Stimulated activated CD4-positive, alpha-beta T cell treated with anti-CD3 and anti-CD28 coated beads, Interleukin-2, amount 100 ng/mL, for 24 hours (primary cell): Measurements from ENCODE around the gene CAD.

Experiments used
- DNase-seq, 2 donors: peaks; one replicate each; pipeline ENCODE4 v3.0.0-alpha.2; 2020

CAD gene

DNA sequence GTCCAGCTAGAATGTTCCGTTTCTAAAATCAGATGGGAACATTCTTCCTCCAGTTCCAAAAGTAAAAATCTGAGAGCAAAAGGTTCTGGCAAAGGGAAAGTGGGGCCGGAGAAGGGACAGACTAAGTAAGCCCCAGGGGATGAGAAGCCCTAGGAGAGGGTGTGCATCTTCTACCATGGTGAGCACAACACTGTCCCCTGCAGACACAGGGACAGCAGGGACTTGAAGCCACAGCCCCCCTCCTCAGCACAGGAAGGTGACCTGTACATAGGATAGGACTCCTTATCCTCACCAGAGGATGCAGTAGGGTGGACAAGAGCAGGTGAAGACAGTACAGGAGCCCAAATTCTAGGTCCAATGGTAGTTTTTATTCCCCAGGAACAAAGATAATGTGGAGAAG, 17.9 kb upstream of the CAD start:
- no peak for DNase-seq

GRCh38 chr2:27201675-27202074, 15.5 kb upstream of the CAD start:
- no peak for DNase-seq

GRCh38 chr2:27202854-27203253, 14.3 kb upstream of the CAD start:
- DNase-seq: no peak

- DNase-seq: no peak
These were observed 13.4 kb upstream of the CAD start for GRCh38 chr2:27203741-27204140.

DNA sequence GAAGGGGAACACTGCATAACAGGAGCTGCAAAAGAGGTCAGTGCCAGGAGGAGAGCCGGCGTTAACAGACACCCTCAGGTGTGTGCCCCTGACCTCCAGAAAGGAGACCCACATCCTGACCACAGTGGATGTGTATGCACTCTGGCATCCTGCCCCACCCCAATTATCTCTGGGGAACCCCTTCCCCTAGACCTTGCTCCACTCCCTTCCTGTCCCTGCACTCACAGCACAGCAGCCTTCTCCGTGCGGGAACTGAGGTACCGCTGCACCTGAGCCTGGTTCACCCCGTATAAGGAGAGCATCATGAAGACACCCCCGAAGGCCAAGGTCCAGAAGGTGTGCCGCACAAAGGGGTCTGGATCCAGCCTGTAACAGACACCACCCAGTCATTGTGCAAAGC, 12.6 kb upstream of the CAD start:
- DNase-seq: no peak

GRCh38 chr2:27205206-27205605, 12.0 kb upstream of the CAD start:
- no peak for DNase-seq

DNA sequence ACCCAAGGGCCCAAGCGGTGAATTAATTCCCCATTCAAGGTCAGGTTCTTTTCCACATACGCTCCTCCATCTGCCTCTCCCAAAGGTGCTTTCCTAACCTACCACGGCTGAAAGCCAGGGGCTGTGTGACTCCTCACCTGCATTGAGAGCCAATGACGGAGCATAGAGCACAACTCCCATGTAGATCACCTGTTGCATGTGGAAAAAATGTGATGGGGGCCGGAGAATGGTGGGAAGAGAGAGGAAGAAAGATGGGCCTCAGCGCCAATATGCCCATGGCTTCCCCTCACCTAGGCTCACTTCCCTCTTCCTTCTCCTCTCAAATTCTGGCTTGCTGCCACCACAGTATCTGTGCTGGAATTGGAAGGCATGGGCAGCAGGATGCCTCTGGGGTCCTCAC, 10.8 kb upstream of the CAD start:
- no peak for DNase-seq

DNA sequence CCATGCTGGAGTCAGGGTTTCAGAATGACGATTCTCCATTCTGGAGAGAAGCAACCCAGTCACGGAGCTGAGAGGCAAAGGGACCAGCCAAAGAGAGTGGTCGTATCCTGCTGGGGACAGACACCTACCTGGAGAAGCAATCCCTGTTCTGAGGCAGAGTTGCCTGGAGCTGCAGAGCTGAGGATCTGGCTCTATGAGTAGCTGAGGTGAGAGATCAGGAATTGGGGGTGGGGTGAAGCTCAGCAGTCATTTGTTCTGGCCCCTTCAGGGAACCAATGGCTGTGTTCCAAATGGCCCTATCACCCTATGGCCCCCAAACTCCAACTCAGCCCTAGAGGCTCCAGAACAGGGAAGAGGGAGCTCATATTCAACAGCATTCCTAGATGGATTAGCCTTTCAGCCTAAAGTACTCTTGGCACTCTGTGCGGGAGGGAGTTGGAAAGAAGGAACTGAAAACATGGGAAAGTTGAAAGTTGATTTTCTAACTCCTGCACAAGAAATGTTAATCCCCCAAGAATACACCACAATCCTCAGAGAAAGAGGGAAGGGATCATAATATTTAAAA, 8.6 kb upstream of the CAD start:
- no peak for DNase-seq

DNA sequence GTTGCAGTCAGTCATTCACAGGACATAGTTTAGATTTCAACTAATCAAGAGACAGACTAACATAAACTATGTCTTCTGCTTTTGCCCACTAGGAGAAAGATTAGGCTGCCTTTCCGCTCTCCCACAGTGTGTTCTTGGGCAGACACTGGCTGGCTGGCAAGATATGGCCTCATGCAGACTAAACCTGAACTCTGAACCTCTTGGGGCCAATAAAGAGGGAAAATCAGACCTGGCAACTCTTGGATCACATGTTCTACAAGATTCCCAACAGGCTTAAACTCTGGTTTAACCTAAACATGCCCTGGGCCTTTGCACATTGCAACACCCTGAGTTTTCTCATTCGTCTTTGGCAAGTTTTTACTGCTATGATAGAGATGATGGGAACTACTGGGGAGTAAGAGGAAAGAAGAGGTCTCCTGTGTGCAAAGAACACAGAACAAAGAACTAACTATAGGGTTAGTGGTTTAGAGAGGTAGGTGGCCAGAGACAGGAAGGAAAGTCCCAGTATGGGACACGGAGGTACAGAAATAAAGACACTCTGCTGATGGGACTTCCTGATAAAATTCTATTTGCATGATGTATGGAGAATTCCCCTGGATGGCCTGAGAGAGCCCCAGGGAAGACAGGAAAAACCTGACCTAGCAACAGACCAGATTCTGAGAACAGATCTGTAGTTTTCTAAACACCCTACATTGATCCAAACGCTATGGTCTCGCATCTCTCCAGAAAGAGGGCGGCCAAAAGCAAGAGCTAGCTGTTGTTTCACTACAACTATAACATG, 7.4 kb upstream of the CAD start:
- no peak for DNase-seq

DNA sequence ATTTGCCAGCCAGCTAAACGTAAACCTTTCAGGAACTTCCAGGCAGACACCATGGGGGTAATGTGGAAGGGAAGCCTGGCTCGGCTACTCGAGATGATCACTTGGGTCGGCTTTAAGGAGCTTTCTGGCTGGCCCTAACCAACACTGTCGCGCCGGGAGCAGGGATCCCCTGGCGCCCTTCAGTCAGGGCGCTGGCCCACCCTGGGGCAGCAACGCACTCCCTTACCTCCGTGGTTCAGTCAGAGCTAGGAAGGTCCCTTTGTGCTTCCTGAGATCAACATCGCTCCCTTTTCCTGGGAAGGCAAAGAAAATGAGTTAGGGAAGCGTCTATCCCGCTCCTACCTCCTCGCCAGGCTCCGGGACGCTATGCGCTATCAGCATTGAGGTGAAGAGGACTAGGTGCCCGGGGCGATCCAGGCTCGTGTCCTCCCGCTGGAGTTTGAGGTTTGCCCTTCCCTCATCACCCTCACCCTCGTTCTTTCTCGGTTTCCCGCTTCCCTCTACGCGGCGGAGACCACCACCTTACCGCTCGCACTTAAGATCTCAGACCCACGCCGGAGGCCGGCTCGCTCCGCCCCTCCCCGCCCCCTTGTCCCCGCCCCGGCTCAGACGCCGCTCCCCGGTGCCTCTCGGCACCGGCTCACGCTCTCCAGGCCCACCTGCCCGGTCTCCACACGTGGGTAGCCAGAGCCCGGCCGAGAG, 5.8 kb upstream of the CAD start:
- peak in 1 of 2 donors; percentile 23 for DNase-seq

GRCh38 chr2:27211943-27212625, 5.1 kb upstream of the CAD start, which contains the start of the genes ATRAID and SLC5A6:
TSS of gene ATRAID (plus strand) at chr2:27212041. CDS start at chr2:27212369, 328 bp downstream.
TSS of gene SLC5A6 (minus strand) at chr2:27212268. CDS start at chr2:27207650, 4,618 bp downstream.
- peak; percentile 88 to 91 for DNase-seq

DNA sequence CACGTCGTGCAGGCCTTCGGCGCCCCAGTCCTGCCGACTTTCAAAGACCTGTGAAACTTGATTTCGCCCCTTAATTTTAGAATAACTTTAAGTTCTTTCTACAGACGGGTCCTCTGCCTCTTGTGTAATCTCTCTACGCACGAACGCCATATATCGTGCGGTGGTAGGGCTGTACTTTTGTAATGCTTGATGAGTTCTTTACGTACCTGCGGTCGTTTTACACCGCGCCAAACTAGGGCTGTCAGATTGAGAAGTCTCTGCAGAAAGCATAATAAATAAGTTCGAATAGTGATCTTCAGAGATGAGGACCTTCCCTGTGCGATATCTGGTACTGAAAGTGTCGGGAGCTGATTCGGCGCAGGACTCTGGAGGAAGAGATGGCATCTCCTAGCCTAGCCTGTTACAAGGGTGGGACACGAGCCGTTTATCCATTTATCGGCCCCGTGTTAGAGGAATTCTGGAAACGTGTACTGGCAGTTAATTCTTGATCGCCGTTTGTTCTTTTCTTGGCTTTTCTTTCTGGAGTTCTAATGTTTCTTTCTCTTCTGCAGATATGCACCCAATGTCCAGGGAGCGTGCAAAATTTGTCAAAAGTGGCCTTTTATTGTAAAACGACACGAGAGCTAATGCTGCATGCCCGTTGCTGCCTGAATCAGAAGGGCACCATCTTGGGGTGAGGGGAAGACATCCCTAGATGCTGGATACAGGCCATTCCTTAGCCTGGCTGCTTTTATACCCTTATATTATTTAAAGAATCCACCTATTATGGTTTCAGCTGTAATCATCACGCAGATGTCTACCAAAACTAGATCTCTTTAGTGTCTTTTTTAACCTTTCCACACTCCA, 4.3 kb upstream of the CAD start:
- DNase-seq: no peak

- DNase-seq: no peak
These were observed 2.2 kb upstream of the CAD start for GRCh38 chr2:27214941-27215340.

- no peak for DNase-seq
These were observed 592 bp upstream of the CAD start for GRCh38 chr2:27216416-27217137.

DNA sequence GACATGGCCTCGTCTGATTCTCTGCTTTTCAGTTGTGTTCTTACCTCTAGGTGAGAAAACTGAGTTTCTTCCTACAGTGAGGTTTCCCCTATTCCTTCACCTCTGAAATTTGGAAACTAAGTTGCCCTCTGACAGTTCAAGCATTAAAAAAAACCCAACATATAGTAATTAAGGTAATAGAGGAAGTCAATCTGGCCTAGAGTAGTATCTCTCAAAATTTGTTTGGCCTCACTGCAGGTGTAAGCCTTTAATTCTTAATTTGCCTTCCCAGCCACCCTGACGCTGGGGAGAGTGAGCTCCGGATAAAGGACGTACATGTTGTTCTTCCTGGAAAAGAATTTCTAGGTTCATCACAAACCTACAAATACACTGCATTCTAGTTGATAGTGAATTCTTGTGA, 1.4 kb downstream of the CAD start:
- DNase-seq: no peak

- no peak for DNase-seq
These were observed 1.9 kb downstream of the CAD start for GRCh38 chr2:27219091-27219490.

- no peak for DNase-seq
These were observed 2.9 kb downstream of the CAD start for GRCh38 chr2:27220091-27220490.

GRCh38 chr2:27221166-27221565, 4.0 kb downstream of the CAD start:
- no peak for DNase-seq

DNA sequence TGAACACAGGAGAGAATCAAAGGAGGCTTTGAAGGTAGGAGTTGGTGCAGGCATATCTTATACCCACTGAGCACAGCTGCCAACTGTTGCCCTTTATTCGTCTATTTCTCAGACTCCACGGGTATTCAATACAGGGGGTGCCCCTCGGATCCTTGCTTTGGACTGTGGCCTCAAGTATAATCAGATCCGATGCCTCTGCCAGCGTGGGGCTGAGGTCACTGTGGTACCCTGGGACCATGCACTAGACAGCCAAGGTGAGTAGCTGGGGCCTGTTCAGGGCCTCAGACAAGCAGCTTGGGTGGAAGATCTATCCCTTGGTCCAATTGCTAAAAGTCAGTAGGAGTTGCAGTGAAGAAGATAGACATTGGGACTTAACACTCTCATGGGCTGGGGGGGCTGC, 5.2 kb downstream of the CAD start:
- DNase-seq: no peak

GRCh38 chr2:27223416-27223815, 6.2 kb downstream of the CAD start:
- DNase-seq: no peak

DNA sequence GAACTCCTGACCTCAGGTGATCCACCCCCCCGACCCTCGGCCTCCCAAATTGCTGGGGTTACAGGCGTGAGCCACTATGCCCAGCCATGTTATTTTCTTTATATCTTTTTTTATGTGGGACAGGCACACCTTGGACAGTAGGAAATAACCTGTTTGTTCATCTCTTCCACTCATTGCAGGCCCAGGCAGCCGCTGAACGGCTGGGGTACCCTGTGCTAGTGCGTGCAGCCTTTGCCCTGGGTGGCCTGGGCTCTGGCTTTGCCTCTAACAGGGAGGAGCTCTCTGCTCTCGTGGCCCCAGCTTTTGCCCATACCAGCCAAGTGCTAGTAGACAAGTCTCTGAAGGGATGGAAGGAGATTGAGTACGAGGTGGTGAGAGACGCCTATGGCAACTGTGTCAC, 8.4 kb downstream of the CAD start:
- no peak for DNase-seq

DNA sequence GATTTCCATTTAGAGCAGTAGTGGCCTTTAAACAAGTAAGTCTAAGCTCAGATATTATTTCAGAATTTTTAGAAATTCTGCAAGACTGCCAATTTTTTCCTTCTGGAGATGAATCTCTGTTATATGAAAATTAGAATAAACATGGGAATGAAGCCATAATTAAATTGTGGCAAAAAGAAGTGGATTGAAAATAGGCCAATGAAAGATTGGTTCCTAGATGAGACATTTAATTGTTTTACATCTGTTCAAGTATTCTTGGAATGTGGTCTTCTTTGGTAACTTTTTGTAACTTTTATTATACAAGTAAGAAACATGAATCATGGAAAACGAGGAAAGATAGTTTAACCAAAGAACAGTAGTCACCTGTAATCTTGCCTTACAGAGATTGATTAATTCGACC, 10.3 kb downstream of the CAD start:
- no peak for DNase-seq
